Gastrocnemius medialis (tissue), 4 donors: ENCODE results near the gene ZC3H12D. TPM values are rescaled to one million over a fixed set of nuclear protein-coding genes. Genes with fewer than 3 reads are reported as not detected.
A peak's percentile ranks its signal among the peaks of the same experiment; 100 is the strongest.

Source experiments
- ATAC-seq, 2 donors: fragments of 150-250 bp; one replicate each; pipeline ENCODE4 v1.9.1; 2016
- DNase-seq, 2 donors: peaks; one replicate each; pipeline ENCODE4 v3.0.0-alpha.2; 2019
- H3K27ac ChIP-seq, 4 donors: fragments of 200-600 bp; sonication (generic); 1 replicate in 1 of 4; 2 replicates in 3 of 4; pipeline ENCODE4 v1.5.1; 2016 to 2018; ENCODE audit warnings: mild to moderate bottlenecking in 2 of 4, moderate library complexity in 1 of 4
- H3K27me3 ChIP-seq, 3 donors: fragments of 200-600 bp; sonication (generic) in 2 of 3; 1 replicate in 1 of 3; 2 replicates in 2 of 3; pipeline versions ENCODE4 v1.5.1 to v1.6.0; 2016 to 2019; ENCODE audit warnings: mild to moderate bottlenecking in 1 of 3, moderate library complexity in 1 of 3
- H3K36me3 ChIP-seq, 2 donors: fragments of 200-600 bp; sonication (generic) in 1 of 2; one replicate each; pipeline ENCODE4 v1.5.1; 2017 to 2018
- H3K4me1 ChIP-seq, 2 donors: fragments of 200-600 bp; sonication (generic) in 1 of 2; one replicate each; pipeline ENCODE4 v1.5.1; 2016 to 2017; ENCODE audit warnings: mild to moderate bottlenecking in 2 of 2
- H3K4me3 ChIP-seq, 4 donors: fragments of 200-600 bp; sonication (generic) in 3 of 4; 1 replicate in 1 of 4; 2 replicates in 3 of 4; pipeline ENCODE4 v1.5.1; 2016 to 2019; ENCODE audit warnings: mild to moderate bottlenecking in 2 of 4
- H3K9me3 ChIP-seq, 3 donors: fragments of 200-600 bp; sonication (generic) in 2 of 3; 1 replicate in 1 of 3; 2 replicates in 2 of 3; pipeline ENCODE4 v1.5.1; 2016 to 2019
- POLR2A ChIP-seq, 2 donors: fragments of 450-650 bp; IDR thresholded peaks; one replicate each; pipeline ENCODE4 v1.6.1; 2017; ENCODE audit warnings: antibody characterized with exemption in 2 of 2, mild to moderate bottlenecking in 2 of 2, moderate library complexity in 2 of 2
- in situ Hi-C, 4 donors: fragments of 200-750 bp; cut with MboI; loops; one replicate each; pipeline versions ENCODE4 v1.15.0 to v1.8.0; 2017; ENCODE audit warnings: low sequenced_read_pairs in 4 of 4
- intact Hi-C: fragments of 100-400 bp; cut with DNase I; formaldehyde crosslinking; loops from one replicate; pipeline ENCODE4 v1.15.1; 2023; ENCODE audit warnings: low total_unique reads
- total RNA-seq, 4 donors: library from RNA; depleted of rRNA; stranded (reverse); fragments of >200 nt; gene quantifications; one replicate each; pipeline versions ENCODE4 v1.1.0 to v1.2.3, GENCODE V29; 2016
- TF ChIP-seq, protein P1 (sequence below), 5 experiments: fragments of 450-650 bp in 3 of 5; fragments of 200-600 bp in 2 of 5; sonication (generic) in 2 of 5; IDR thresholded peaks in 4 of 5; conservative IDR thresholded peaks in 1 of 5; 1 replicate in 4 of 5; 2 replicates in 1 of 5; pipeline ENCODE4 v1.5.1; 2016 to 2019; ENCODE audit warnings: antibody characterized with exemption in 5 of 5, mild to moderate bottlenecking in 3 of 5, moderate library complexity in 3 of 5

The ZC3H12D gene
- total RNA-seq, 4 donors from 2014 or later = 0.03 to 0.36 (median 0.24) TPM; not detected in 1

DNA sequence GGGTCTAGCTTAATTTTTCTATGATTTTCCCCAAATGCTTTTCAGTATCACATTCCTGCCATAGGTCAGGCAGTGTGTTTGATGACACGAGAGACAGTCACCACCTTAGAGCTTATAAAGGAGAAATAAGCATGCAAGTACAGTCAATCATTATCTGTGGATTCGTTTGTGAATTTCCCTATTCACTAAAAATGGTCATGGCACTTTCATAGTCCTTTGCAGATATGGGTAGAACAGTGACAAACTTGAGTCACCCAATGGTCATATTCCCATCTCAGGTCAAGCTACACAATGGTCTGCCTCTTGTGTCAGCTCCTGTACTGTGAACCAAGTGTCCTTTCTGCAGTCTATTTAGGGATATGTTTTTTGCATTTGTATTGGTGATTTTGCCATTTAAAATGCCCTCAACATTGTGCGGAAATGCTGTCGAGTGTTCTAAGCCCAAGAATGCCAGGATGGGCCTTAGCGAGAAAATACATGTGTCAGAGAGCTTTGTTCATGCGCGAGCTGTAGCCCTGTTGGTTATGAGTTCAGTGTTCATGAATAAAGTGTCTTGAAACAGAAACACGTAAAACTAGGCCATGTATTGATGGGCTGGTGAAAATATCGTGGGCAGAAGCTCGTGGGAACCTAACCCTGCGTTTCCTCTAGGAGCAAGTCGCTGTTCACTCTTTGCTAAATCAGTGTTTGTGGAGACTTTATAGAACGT is 65.0 kb downstream of the ZC3H12D start:
- no peaks in the 10 kb centered on the region for H3K36me3 ChIP-seq
- intact Hi-C loops = no loop called here
- no peak overlapping the region for H3K4me3 ChIP-seq
- H3K9me3 ChIP-seq = no peaks in the 10 kb centered on the region
- ATAC-seq = no peak
- no peak for DNase-seq
- H3K27ac ChIP-seq = no peak overlapping the region
- H3K4me1 ChIP-seq = peaks cover 3 to 5% of the 10 kb centered on the region in 2 donors
- in situ Hi-C loops = loop anchor here in 1 of 4 donors (25.0 kb wide), 1 partner anchor 108 kb away; the partner anchor contains the start of gene TAB2
- H3K27me3 ChIP-seq = no peaks in the 10 kb centered on the region
- TF ChIP-seq POLR2A (IDR thresholded peaks at IDR 0.05) = no peak
- TF ChIP-seq, protein P1, sequence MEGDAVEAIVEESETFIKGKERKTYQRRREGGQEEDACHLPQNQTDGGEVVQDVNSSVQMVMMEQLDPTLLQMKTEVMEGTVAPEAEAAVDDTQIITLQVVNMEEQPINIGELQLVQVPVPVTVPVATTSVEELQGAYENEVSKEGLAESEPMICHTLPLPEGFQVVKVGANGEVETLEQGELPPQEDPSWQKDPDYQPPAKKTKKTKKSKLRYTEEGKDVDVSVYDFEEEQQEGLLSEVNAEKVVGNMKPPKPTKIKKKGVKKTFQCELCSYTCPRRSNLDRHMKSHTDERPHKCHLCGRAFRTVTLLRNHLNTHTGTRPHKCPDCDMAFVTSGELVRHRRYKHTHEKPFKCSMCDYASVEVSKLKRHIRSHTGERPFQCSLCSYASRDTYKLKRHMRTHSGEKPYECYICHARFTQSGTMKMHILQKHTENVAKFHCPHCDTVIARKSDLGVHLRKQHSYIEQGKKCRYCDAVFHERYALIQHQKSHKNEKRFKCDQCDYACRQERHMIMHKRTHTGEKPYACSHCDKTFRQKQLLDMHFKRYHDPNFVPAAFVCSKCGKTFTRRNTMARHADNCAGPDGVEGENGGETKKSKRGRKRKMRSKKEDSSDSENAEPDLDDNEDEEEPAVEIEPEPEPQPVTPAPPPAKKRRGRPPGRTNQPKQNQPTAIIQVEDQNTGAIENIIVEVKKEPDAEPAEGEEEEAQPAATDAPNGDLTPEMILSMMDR (IDR thresholded peaks at IDR 0.05 in 4 of 5, conservative IDR thresholded peaks at IDR 0.05 in 1 of 5) = no peak

DNA sequence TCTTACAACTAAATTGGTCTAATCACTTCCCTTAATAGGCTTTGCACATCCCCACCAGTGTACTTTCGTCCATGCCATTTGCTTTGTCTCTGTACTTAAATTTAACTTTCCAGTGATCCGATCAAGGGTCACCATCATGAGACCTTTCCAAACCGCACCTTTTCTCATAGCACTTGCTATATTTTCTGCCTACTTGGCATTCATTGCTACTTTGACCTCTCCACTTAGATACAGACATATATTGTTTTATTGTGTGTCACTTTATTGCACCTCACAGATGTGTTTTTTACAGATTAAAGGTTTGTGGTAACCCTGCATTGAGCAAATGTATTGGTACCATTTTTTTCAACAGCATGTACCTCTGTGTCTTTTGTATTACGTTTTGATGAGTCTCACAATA is 70.0 kb downstream of the ZC3H12D start:
- H3K36me3 ChIP-seq = peaks cover 0 to 4% of the 10 kb centered on the region in 2 donors
- ATAC-seq = no peak
- no peak overlapping the region for H3K4me3 ChIP-seq
- intact Hi-C loops = no loop called here
- in situ Hi-C loops = loop anchor here in 1 of 4 donors (25.0 kb wide), 1 partner anchor 103 kb away; the partner anchor contains the start of gene TAB2
- H3K9me3 ChIP-seq = no peaks in the 10 kb centered on the region
- H3K27me3 ChIP-seq = no peaks in the 10 kb centered on the region
- H3K4me1 ChIP-seq = peaks cover 7 to 12% of the 10 kb centered on the region in 2 donors
- no peak for TF ChIP-seq POLR2A (IDR thresholded peaks at IDR 0.05)
- TF ChIP-seq, protein P1 (IDR thresholded peaks at IDR 0.05 in 4 of 5, conservative IDR thresholded peaks at IDR 0.05 in 1 of 5) = no peak
- DNase-seq = no peak
- no peak overlapping the region for H3K27ac ChIP-seq

DNA sequence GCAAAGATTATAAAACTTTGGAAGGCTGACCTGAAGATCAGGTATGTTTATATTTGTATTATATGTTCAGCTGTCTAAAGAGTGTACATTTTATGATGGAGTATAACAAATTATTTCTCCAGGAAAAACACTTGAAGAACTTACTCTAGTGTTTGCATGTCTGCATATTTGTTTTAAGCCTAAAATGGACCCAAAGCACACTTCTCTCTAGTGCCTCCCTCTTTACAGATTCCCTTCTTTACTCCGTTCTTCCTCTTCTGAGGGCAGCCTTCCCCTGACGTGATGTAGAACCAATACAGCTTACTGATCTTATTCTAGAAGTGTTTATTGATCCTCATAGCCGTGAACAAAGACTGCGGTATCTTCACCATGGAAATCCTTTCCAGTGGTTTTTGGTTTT is 70.8 kb downstream of the ZC3H12D start:
- peaks cover 10 to 16% of the 10 kb centered on the region in 2 donors for H3K4me1 ChIP-seq
- H3K27ac ChIP-seq = no peak overlapping the region
- ATAC-seq (no peak), DNase-seq (no peak)
- no peaks in the 10 kb centered on the region for H3K9me3 ChIP-seq
- no peaks in the 10 kb centered on the region for H3K27me3 ChIP-seq
- H3K4me3 ChIP-seq = no peak overlapping the region
- peaks cover 0 to 11% of the 10 kb centered on the region in 2 donors for H3K36me3 ChIP-seq
- in situ Hi-C loops = loop anchor here in 1 of 4 donors (25.0 kb wide), 1 partner anchor 102 kb away; the partner anchor contains the start of gene TAB2
- TF ChIP-seq, protein P1 (IDR thresholded peaks at IDR 0.05 in 4 of 5, conservative IDR thresholded peaks at IDR 0.05 in 1 of 5) = no peak
- no peak for TF ChIP-seq POLR2A (IDR thresholded peaks at IDR 0.05)
- intact Hi-C loops = no loop called here

DNA sequence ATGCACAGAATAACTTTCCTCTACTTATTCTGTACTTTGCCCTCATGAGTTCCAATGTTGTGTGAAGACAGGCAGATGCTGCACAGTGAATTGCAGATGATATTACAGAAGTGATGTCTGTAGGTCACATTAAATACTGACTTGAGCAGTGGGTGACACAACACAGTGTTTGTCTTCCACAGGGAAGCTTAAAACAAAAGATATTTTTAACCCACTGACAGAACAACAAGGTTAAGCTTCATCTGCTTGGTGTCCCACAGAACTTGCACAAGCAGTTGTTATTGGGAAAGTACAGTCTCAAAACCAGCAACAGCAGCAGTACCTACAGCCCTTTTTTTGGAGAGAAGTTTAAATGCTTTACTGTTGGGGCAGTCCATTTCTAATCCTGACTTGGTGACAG is 74.3 kb downstream of the ZC3H12D start:
- H3K36me3 ChIP-seq = peaks cover 0 to 11% of the 10 kb centered on the region in 2 donors
- peak overlapping the region; percentile 56 to 71 (median 68) for H3K27ac ChIP-seq
- in situ Hi-C loops = loop anchor here in 1 of 4 donors (25.0 kb wide), 1 partner anchor 98 kb away; the partner anchor contains the start of gene TAB2
- intact Hi-C loops = loop anchor here (2.0 kb wide), 2 partner anchors 72 to 94 kb away; partner anchors contain the start of gene TAB2
- peaks cover 10 to 16% of the 10 kb centered on the region in 2 donors for H3K4me1 ChIP-seq
- H3K4me3 ChIP-seq = no peak overlapping the region
- peak; percentile 91 to 98 for ATAC-seq
- TF ChIP-seq POLR2A (IDR thresholded peaks at IDR 0.05) = peak in 1 of 2 donors; percentile 12
- TF ChIP-seq, protein P1 (IDR thresholded peaks at IDR 0.05 in 4 of 5, conservative IDR thresholded peaks at IDR 0.05 in 1 of 5) = no peak
- DNase-seq = peak; percentile 21 to 37
- H3K9me3 ChIP-seq = no peaks in the 10 kb centered on the region
- no peaks in the 10 kb centered on the region for H3K27me3 ChIP-seq
